ENCODE results near the gene SLC1A2. TPM values are rescaled to one million over a fixed set of nuclear protein-coding genes. Genes with fewer than 3 reads are reported as not detected.

The SLC1A2 gene
- total and polyA plus RNA-seq, 2 experiments from 2014 or later = 0.70 to 2.8 TPM

DNA sequence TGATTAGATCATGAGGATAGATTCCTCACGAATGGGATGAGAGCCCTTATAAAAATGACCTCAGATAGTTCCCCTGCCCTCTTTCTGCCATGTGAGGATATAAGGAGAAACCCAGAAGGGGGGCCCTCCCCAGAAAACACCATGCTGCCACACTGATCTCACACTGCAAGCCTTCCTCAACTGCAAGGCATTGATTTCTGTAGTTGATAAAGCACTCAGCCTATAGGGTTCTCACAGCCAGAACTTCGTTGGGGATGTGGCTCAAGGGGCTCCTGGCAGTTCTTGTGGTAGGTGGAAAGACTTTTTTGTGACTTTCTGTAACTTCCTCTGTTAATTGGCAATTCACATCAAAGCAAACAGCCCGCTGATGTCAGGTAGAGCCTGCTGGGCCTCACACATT is 171.5 kb downstream of the SLC1A2 start:
- Mint-ChIP-seq H3K4me1 (no peaks in the 10 kb centered on the region), H3K27me3 (ENCODE audit: insufficient read depth, low read depth, poor library complexity) (peaks cover 1% of the 10 kb centered on the region), H3K9me3 (no peaks in the 10 kb centered on the region), H3K4me3 (no peak overlapping the region), H3K36me3 (ENCODE audit: low read depth) (no peaks in the 10 kb centered on the region), H3K27ac (no peak overlapping the region)
- H3K4me3 ChIP-seq = no peak overlapping the region
- ATAC-seq (no peak), DNase-seq (ENCODE audit: low spot score) (no peak)
- no peaks in the 10 kb centered on the region for H3K36me3 ChIP-seq (ENCODE audit: insufficient read depth)
- H3K27ac ChIP-seq (ENCODE audit: low read depth) = no peak overlapping the region
- TF ChIP-seq, protein P1, sequence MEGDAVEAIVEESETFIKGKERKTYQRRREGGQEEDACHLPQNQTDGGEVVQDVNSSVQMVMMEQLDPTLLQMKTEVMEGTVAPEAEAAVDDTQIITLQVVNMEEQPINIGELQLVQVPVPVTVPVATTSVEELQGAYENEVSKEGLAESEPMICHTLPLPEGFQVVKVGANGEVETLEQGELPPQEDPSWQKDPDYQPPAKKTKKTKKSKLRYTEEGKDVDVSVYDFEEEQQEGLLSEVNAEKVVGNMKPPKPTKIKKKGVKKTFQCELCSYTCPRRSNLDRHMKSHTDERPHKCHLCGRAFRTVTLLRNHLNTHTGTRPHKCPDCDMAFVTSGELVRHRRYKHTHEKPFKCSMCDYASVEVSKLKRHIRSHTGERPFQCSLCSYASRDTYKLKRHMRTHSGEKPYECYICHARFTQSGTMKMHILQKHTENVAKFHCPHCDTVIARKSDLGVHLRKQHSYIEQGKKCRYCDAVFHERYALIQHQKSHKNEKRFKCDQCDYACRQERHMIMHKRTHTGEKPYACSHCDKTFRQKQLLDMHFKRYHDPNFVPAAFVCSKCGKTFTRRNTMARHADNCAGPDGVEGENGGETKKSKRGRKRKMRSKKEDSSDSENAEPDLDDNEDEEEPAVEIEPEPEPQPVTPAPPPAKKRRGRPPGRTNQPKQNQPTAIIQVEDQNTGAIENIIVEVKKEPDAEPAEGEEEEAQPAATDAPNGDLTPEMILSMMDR (conservative IDR thresholded peaks at IDR 0.05; ENCODE audit: low read depth in 2 of 2) = no peak
- TF ChIP-seq ZNF331 (CRISPR knock-in tag; IDR thresholded peaks at IDR 0.05; ENCODE audit: low read depth) (no peak), EZH2phosphoT487 (IDR thresholded peaks at IDR 0.05; ENCODE audit: unreplicated experiment) (no peak), NANOG (IDR thresholded peaks at IDR 0.05; ENCODE audit: borderline replicate concordance) (no peak), POLR2AphosphoS5 (IDR thresholded peaks at IDR 0.05; ENCODE audit: low read depth) (no peak), JUNB (IDR thresholded peaks at IDR 0.05; ENCODE audit: unreplicated experiment) (no peak), CREB1 (CRISPR knock-in tag; IDR thresholded peaks at IDR 0.05; ENCODE audit: low read depth) (no peak), EZH2 (IDR thresholded peaks at IDR 0.05; ENCODE audit: low read depth, unreplicated experiment) (no peak), STAT1 (IDR thresholded peaks at IDR 0.05; ENCODE audit: unreplicated experiment) (no peak), ZNF114 (CRISPR knock-in tag; IDR thresholded peaks at IDR 0.05) (no peak)
- TF ChIP-seq, protein P2, sequence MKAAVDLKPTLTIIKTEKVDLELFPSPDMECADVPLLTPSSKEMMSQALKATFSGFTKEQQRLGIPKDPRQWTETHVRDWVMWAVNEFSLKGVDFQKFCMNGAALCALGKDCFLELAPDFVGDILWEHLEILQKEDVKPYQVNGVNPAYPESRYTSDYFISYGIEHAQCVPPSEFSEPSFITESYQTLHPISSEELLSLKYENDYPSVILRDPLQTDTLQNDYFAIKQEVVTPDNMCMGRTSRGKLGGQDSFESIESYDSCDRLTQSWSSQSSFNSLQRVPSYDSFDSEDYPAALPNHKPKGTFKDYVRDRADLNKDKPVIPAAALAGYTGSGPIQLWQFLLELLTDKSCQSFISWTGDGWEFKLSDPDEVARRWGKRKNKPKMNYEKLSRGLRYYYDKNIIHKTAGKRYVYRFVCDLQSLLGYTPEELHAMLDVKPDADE (IDR thresholded peaks at IDR 0.05) = no peak
- TF ChIP-seq, protein P3, sequence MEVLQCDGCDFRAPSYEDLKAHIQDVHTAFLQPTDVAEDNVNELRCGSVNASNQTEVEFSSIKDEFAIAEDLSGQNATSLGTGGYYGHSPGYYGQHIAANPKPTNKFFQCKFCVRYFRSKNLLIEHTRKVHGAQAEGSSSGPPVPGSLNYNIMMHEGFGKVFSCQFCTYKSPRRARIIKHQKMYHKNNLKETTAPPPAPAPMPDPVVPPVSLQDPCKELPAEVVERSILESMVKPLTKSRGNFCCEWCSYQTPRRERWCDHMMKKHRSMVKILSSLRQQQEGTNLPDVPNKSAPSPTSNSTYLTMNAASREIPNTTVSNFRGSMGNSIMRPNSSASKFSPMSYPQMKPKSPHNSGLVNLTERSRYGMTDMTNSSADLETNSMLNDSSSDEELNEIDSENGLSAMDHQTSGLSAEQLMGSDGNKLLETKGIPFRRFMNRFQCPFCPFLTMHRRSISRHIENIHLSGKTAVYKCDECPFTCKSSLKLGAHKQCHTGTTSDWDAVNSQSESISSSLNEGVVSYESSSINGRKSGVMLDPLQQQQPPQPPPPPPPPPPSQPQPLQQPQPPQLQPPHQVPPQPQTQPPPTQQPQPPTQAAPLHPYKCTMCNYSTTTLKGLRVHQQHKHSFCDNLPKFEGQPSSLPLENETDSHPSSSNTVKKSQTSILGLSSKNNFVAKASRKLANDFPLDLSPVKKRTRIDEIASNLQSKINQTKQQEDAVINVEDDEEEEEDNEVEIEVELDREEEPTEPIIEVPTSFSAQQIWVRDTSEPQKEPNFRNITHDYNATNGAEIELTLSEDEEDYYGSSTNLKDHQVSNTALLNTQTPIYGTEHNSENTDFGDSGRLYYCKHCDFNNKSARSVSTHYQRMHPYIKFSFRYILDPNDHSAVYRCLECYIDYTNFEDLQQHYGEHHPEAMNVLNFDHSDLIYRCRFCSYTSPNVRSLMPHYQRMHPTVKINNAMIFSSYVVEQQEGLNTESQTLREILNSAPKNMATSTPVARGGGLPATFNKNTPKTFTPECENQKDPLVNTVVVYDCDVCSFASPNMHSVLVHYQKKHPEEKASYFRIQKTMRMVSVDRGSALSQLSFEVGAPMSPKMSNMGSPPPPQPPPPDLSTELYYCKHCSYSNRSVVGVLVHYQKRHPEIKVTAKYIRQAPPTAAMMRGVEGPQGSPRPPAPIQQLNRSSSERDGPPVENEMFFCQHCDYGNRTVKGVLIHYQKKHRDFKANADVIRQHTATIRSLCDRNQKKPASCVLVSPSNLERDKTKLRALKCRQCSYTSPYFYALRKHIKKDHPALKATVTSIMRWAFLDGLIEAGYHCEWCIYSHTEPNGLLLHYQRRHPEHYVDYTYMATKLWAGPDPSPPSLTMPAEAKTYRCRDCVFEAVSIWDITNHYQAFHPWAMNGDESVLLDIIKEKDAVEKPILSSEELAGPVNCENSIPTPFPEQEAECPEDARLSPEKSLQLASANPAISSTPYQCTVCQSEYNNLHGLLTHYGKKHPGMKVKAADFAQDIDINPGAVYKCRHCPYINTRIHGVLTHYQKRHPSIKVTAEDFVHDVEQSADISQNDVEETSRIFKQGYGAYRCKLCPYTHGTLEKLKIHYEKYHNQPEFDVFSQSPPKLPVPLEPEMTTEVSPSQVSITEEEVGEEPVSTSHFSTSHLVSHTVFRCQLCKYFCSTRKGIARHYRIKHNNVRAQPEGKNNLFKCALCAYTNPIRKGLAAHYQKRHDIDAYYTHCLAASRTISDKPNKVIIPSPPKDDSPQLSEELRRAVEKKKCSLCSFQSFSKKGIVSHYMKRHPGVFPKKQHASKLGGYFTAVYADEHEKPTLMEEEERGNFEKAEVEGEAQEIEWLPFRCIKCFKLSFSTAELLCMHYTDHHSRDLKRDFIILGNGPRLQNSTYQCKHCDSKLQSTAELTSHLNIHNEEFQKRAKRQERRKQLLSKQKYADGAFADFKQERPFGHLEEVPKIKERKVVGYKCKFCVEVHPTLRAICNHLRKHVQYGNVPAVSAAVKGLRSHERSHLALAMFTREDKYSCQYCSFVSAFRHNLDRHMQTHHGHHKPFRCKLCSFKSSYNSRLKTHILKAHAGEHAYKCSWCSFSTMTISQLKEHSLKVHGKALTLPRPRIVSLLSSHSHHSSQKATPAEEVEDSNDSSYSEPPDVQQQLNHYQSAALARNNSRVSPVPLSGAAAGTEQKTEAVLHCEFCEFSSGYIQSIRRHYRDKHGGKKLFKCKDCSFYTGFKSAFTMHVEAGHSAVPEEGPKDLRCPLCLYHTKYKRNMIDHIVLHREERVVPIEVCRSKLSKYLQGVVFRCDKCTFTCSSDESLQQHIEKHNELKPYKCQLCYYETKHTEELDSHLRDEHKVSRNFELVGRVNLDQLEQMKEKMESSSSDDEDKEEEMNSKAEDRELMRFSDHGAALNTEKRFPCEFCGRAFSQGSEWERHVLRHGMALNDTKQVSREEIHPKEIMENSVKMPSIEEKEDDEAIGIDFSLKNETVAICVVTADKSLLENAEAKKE (CRISPR knock-in tag; IDR thresholded peaks at IDR 0.05) = no peak
- TF ChIP-seq, protein P4, sequence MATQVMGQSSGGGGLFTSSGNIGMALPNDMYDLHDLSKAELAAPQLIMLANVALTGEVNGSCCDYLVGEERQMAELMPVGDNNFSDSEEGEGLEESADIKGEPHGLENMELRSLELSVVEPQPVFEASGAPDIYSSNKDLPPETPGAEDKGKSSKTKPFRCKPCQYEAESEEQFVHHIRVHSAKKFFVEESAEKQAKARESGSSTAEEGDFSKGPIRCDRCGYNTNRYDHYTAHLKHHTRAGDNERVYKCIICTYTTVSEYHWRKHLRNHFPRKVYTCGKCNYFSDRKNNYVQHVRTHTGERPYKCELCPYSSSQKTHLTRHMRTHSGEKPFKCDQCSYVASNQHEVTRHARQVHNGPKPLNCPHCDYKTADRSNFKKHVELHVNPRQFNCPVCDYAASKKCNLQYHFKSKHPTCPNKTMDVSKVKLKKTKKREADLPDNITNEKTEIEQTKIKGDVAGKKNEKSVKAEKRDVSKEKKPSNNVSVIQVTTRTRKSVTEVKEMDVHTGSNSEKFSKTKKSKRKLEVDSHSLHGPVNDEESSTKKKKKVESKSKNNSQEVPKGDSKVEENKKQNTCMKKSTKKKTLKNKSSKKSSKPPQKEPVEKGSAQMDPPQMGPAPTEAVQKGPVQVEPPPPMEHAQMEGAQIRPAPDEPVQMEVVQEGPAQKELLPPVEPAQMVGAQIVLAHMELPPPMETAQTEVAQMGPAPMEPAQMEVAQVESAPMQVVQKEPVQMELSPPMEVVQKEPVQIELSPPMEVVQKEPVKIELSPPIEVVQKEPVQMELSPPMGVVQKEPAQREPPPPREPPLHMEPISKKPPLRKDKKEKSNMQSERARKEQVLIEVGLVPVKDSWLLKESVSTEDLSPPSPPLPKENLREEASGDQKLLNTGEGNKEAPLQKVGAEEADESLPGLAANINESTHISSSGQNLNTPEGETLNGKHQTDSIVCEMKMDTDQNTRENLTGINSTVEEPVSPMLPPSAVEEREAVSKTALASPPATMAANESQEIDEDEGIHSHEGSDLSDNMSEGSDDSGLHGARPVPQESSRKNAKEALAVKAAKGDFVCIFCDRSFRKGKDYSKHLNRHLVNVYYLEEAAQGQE (IDR thresholded peaks at IDR 0.05; ENCODE audit: unreplicated experiment) = no peak
- no peaks in the 10 kb centered on the region for H3K4me1 ChIP-seq (ENCODE audit: insufficient read depth)
- H3K79me2 ChIP-seq (replicated peaks; ENCODE audit: insufficient read depth) = no peaks in the 10 kb centered on the region
- no peak overlapping the region for H3K4me2 ChIP-seq
- no peaks in the 10 kb centered on the region for H3K9me2 ChIP-seq (ENCODE audit: insufficient read depth)
- no peaks in the 10 kb centered on the region for H3K27me3 ChIP-seq (ENCODE audit: insufficient read depth)
- no peak overlapping the region for H2AFZ ChIP-seq
- H3F3A ChIP-seq (replicated peaks; ENCODE audit: low read depth) = no peaks in the 10 kb centered on the region
- no peaks in the 10 kb centered on the region for H4K20me1 ChIP-seq (replicated peaks; ENCODE audit: insufficient read depth)

Data from GM23338 (cell line).